Measurements from ENCODE around the gene INVS. TPM values are rescaled to one million over a fixed set of nuclear protein-coding genes. Genes with fewer than 3 reads are reported as not detected.

The INVS gene
- total and polyA plus RNA-seq, 4 donors: 5.7 to 28.1 (median 10.0) TPM

- Histone ChIP-seq H3K9me3 (ENCODE audit: control insufficient read depth in 4 of 4, low read length in 3 of 4) (no peaks in the 10 kb centered on the region), H3K27me3 (ENCODE audit: control insufficient read depth in 4 of 4, insufficient read depth in 4 of 4, low read length in 3 of 4) (no peaks in the 10 kb centered on the region), H3K27ac (ENCODE audit: low read depth in 1 of 2, low read length in 2 of 2) (no peak overlapping the region), H3K36me3 (ENCODE audit: control insufficient read depth in 4 of 4, insufficient read depth in 3 of 4, low read depth in 1 of 4, low read length in 3 of 4) (peaks cover 0 to 5% (median 0%) of the 10 kb centered on the region in 4 donors), H3K4me1 (ENCODE audit: control insufficient read depth in 4 of 4, insufficient read depth in 4 of 4, low read length in 3 of 4) (no peaks in the 10 kb centered on the region), H3K9ac (ENCODE audit: low read depth in 1 of 2, low read length in 2 of 2) (no peak overlapping the region), H3K4me3 (ENCODE audit: low read depth in 1 of 3, low read length in 3 of 3) (no peak overlapping the region)
- no peak for DNase-seq (ENCODE audit: low spot score)
- no peak for TF ChIP-seq ATF3 (IDR thresholded peaks at IDR 0.05)
- no peak for TF ChIP-seq SP1 (IDR thresholded peaks at IDR 0.05)
- no peak for TF ChIP-seq EGR1 (IDR thresholded peaks at IDR 0.05; ENCODE audit: low read depth in 2 of 2)
- TF ChIP-seq TAF1 (conservative IDR thresholded peaks at IDR 0.05): no peak
- no peak for TF ChIP-seq RXRA (IDR thresholded peaks at IDR 0.05)
- no peak for TF ChIP-seq ZBTB33 (IDR thresholded peaks at IDR 0.05)
- TF ChIP-seq RAD21 (IDR thresholded peaks at IDR 0.05): no peak
- TF ChIP-seq YY1 (IDR thresholded peaks at IDR 0.05): no peak
- TF ChIP-seq MAX (IDR thresholded peaks at IDR 0.05): no peak
- no peak for TF ChIP-seq CTCF (IDR thresholded peaks at IDR 0.05; ENCODE audit: low read depth, low read length, missing input control)
- 94% methylated on average over 2 of the region's 2 CpGs for whole genome bisulfite sequencing
Measured at GRCh38 chr9:100120286-100120685, 21.2 kb downstream of the INVS start.

- H3K4me1 ChIP-seq (ENCODE audit: control insufficient read depth in 4 of 4, insufficient read depth in 4 of 4, low read length in 3 of 4): no peaks in the 10 kb centered on the region
- no peak for DNase-seq (ENCODE audit: low spot score)
- TF ChIP-seq RXRA (IDR thresholded peaks at IDR 0.05) (no peak), FOXA2 (IDR thresholded peaks at IDR 0.05) (no peak), GABPA (IDR thresholded peaks at IDR 0.05 in 1 of 2, conservative IDR thresholded peaks at IDR 0.05 in 1 of 2) (no peak), RAD21 (IDR thresholded peaks at IDR 0.05) (no peak), MAX (IDR thresholded peaks at IDR 0.05) (no peak), CTCF (IDR thresholded peaks at IDR 0.05; ENCODE audit: low read depth, low read length, missing input control) (no peak), ZBTB33 (IDR thresholded peaks at IDR 0.05) (no peak), SP1 (IDR thresholded peaks at IDR 0.05) (no peak), YY1 (IDR thresholded peaks at IDR 0.05) (no peak), ATF3 (IDR thresholded peaks at IDR 0.05) (no peak), EGR1 (IDR thresholded peaks at IDR 0.05; ENCODE audit: low read depth in 2 of 2) (no peak), HNF4A (conservative IDR thresholded peaks at IDR 0.05) (no peak), REST (IDR thresholded peaks at IDR 0.05) (no peak), HNF4G (IDR thresholded peaks at IDR 0.05) (no peak), TAF1 (conservative IDR thresholded peaks at IDR 0.05) (no peak)
- no peak overlapping the region for H3K9ac ChIP-seq (ENCODE audit: low read depth in 1 of 2, low read length in 2 of 2)
- WGBS: 71% methylated on average over 2 of the region's 2 CpGs
- no peaks in the 10 kb centered on the region for H3K9me3 ChIP-seq (ENCODE audit: control insufficient read depth in 4 of 4, low read length in 3 of 4)
- no peaks in the 10 kb centered on the region for H3K27me3 ChIP-seq (ENCODE audit: control insufficient read depth in 4 of 4, insufficient read depth in 4 of 4, low read length in 3 of 4)
- H3K4me3 ChIP-seq (ENCODE audit: low read depth in 1 of 3, low read length in 3 of 3): no peak overlapping the region
- H3K36me3 ChIP-seq (ENCODE audit: control insufficient read depth in 4 of 4, insufficient read depth in 3 of 4, low read depth in 1 of 4, low read length in 3 of 4): peaks cover 0 to 5% (median 2%) of the 10 kb centered on the region in 4 donors
- H3K27ac ChIP-seq (ENCODE audit: low read depth in 1 of 2, low read length in 2 of 2): no peak overlapping the region
Measured at GRCh38 chr9:100125236-100125635, 26.2 kb downstream of the INVS start.

All from liver (tissue), 9 donors.